GM13976 (cell line): ENCODE data around the gene SAMD4A.
"Not testable (repeated sequence)": the region's sequence is repeated elsewhere in the genome, so short reads cannot be mapped to it uniquely, and the experiment has no call there.

ENCODE experiments used
- DNase-seq: peaks from one replicate; pipeline ENCODE4 v3.0.0; 2012; ENCODE audit warnings: low spot score
- CTCF ChIP-seq: IDR thresholded peaks from 2 replicates; pipeline ENCODE4 v1.5.1; 2012; ENCODE audit warnings: borderline replicate concordance, mild to moderate bottlenecking; ENCODE audit not compliant: insufficient read depth; ENCODE audit errors: extremely low read depth, missing control alignments, control extremely low read depth
- in situ Hi-C: fragments of 300-500 bp; cut with MboI; formaldehyde crosslinking; loops from one replicate; pipeline ENCODE4 v1.12.0; 2022; ENCODE audit warnings: low sequenced_read_pairs, mixed read lengths, inconsistent platforms; ENCODE audit not compliant: unreplicated experiment

Gene SAMD4A

GRCh38 chr14:54797556-54797955 lies 230.6 kb downstream of the SAMD4A start:
- DNase-seq = no peak
- in situ Hi-C loops = no loop called here
- no peak for TF ChIP-seq CTCF

DNA sequence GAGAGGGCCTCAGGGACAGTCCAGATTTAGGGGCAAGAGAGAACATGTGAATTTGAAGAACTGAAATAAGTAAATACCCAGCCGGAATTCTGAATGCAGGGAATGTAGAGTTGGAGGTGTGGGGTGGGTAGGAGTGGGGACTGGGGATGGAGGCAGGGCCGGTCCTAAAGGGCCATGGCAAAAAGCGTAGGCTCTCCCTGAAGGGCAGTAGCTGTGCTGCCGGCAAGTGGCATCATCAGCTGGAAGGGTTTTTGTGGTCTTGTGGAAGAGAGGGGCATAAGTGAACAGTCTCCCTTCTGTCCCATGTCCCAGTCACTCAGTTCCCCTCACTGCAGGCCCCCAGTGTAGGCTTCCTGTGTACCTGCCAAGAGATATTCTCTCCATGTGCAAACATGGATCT lies 231.1 kb downstream of the SAMD4A start:
- no peak for TF ChIP-seq CTCF
- in situ Hi-C loops = no loop called here
- DNase-seq = no peak

- in situ Hi-C loops = no loop called here
- no peak for DNase-seq
- TF ChIP-seq CTCF = no peak
These were observed 231.7 kb downstream of the SAMD4A start for GRCh38 chr14:54798465-54799124.

DNA sequence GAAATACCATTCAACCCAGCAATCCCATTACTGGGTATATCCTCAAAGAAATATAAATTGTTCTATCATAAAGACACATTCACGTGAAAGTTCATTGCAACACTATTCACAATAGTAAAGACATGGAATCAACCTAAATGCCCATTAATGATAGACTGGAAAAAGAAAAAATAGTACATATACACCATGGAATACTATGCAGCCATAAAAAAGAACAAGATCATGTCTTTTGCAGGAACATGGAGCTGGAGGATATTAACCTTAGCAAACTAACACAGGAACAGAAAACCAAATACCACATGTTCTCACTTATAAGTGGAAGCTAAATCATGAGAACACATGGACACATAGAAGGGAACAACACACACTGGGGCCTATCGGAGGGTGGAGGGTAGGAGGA lies 234.6 kb downstream of the SAMD4A start:
- in situ Hi-C loops, DNase-seq: not testable (repeated sequence)

GRCh38 chr14:54803396-54803795 lies 236.5 kb downstream of the SAMD4A start:
- no peak for DNase-seq
- TF ChIP-seq CTCF = no peak
- in situ Hi-C loops = no loop called here

- in situ Hi-C loops = no loop called here
These were observed 237.1 kb downstream of the SAMD4A start for GRCh38 chr14:54803926-54804537.

More at GRCh38 chr14:54803926-54804537, 237.1 kb downstream of the SAMD4A start:
- no peak for TF ChIP-seq CTCF
- DNase-seq = no peak
